K562 (cell line): Measurements from ENCODE around the gene STK26. TPM values are rescaled to one million over a fixed set of nuclear protein-coding genes. Genes with fewer than 3 reads are reported as not detected.

Experiments used
- FOXP4 ChIP-seq: sonication (generic); formaldehyde crosslinking; IDR thresholded peaks from 2 replicates; pipeline ENCODE4 v1.8.0; 2022; ENCODE audit warnings: mild to moderate bottlenecking, missing genetic modification reagents, borderline replicate concordance
- HDGF ChIP-seq: fragments of 450-650 bp; IDR thresholded peaks from 2 replicates; pipeline ENCODE4 v1.6.1; 2016
- NCOR1 ChIP-seq: fragments of 450-650 bp; IDR thresholded peaks from 2 replicates; pipeline ENCODE4 v1.6.1; 2016; ENCODE audit warnings: mild to moderate bottlenecking, moderate library complexity
- PKNOX1 ChIP-seq: fragments of 450-650 bp; IDR thresholded peaks from 2 replicates; pipeline ENCODE4 v1.6.1; 2016
- PRDM10 ChIP-seq: fragments of 450-650 bp; IDR thresholded peaks from 2 replicates; pipeline ENCODE4 v1.6.1; 2018; ENCODE audit not compliant: partially characterized antibody
- RBM14 ChIP-seq: fragments of 200-400 bp; formaldehyde crosslinking; IDR thresholded peaks from 2 replicates; pipeline ENCODE4 v1.6.1; 2018; ENCODE audit warnings: low read depth, mild to moderate bottlenecking, low read length, moderate library complexity, borderline replicate concordance; ENCODE audit not compliant: insufficient read depth
- TEAD1 ChIP-seq, 2 experiments: fragments of 450-650 bp in 1 of 2; sonication (generic) in 1 of 2; formaldehyde crosslinking; IDR thresholded peaks; 2 replicates each; pipeline versions ENCODE4 v1.4.0 to v1.8.0; 2020 to 2022; ENCODE audit warnings: mild to moderate bottlenecking in 2 of 2, missing genetic modification reagents in 1 of 2
- ZNF165 ChIP-seq: fragments of 250-450 bp; sonication (Bioruptor Pico); IDR thresholded peaks from 2 replicates; pipeline ENCODE4 v1.4.0; 2020; ENCODE audit warnings: borderline replicate concordance
- ZNF347 ChIP-seq: fragments of 450-650 bp; formaldehyde crosslinking; IDR thresholded peaks from 2 replicates; pipeline ENCODE4 v1.4.0; 2020; ENCODE audit warnings: low read depth, mild to moderate bottlenecking, moderate library complexity
- ZNF407 ChIP-seq: fragments of 450-650 bp; IDR thresholded peaks from 2 replicates; pipeline ENCODE4 v1.6.1; 2016; ENCODE audit warnings: low read depth
- ZNF740 ChIP-seq, 3 experiments: fragments of 200-800 bp in 1 of 3; sonication (Bioruptor generic) in 1 of 3; sonication (generic) in 1 of 3; formaldehyde crosslinking in 1 of 3; IDR thresholded peaks; 2 replicates each; pipeline versions ENCODE4 v1.6.1 to v1.8.0; 2016 to 2022; ENCODE audit warnings: mild to moderate bottlenecking in 2 of 3, missing compliant biosample characterization in 2 of 3, missing genetic modification characterization in 2 of 3, missing genetic modification reagents in 1 of 3
- polyA plus RNA-seq, 8 experiments: library from polyadenylated mRNA; depleted of rRNA in 4 of 8; stranded (reverse) in 5 of 8; unstranded in 3 of 8; fragments of >200 nt; fragmentation: Nextera tagmentation in 2 of 8; fragmentation: Illumina TruSeq in 1 of 8; extraction: Ambion mirVana in 2 of 8; extraction: Trizol in 1 of 8; gene quantifications; 2 replicates each; pipeline versions ENCODE4 v1.2.1 to v1.2.3, GENCODE V29; 2011 to 2014; ENCODE audit warnings: inconsistent platforms in 1 of 8, missing spikeins in 1 of 8
- total RNA-seq, 7 experiments: library from RNA; depleted of rRNA in 6 of 7; stranded (reverse); fragments of >200 nt in 6 of 7; fragmentation: Illumina TruSeq in 2 of 7; extraction: Trizol in 2 of 7; gene quantifications; 2 replicates each; pipeline versions ENCODE4 v1.2.1 to v1.2.3, GENCODE V29; 2011 to 2021; ENCODE audit warnings: low replicate concordance in 1 of 7

STK26 gene
- total and polyA plus RNA-seq, 9 of the 15 experiments (the other 6 are each of a cell fraction or from before 2014, with no cell fraction given), result 28.1 to 72.9 (median 50.1) TPM

- TF ChIP-seq TEAD1 (CRISPR knock-in tag; IDR thresholded peaks at IDR 0.05) (peak in 1 of 2 experiments; percentile 47; a peak in 1 of 4 replicates), PRDM10 (no peak), ZNF165 (CRISPR knock-in tag) (no peak), RBM14 (no peak), HDGF (no peak), ZNF740 (CRISPR knock-in tag; IDR thresholded peaks at IDR 0.05) (no peak), ZNF740 (tag; IDR thresholded peaks at IDR 0.05) (no peak), FOXP4 (CRISPR knock-in tag) (no peak), NCOR1 (peak; percentile 53; the same call in 1 of the 2 replicates), ZNF407 (no peak), ZNF347 (no peak), PKNOX1 (peak; percentile 35; the same call in 1 of the 2 replicates)
These were observed 23.4 kb downstream of the STK26 start (continued) for GRCh38 chrX:132046533-132046932.
